H1 (cell line): ENCODE data around the gene CLASP2. TPM values are rescaled to one million over a fixed set of nuclear protein-coding genes. Genes with fewer than 3 reads are reported as not detected.

Experiments used
- CTCF ChIA-PET: fragments of 300-600 bp; sonication (Branson Sonifier 250); formaldehyde crosslinking; loops from one replicate; lab custom pipeline; 2021; ENCODE audit not compliant: partially characterized antibody; lab: Charles Lee
- POLR2A ChIA-PET: fragments of 300-600 bp; sonication (Branson Sonifier 250); formaldehyde crosslinking; loops from one replicate; lab custom pipeline; 2021; ENCODE audit warnings: inconsistent platforms; ENCODE audit not compliant: partially characterized antibody; lab: Charles Lee
- DNase-seq, 2 experiments: peaks; one replicate each; pipeline versions ENCODE4 v3.0.0 to v3.0.0-alpha.2; 2010 to 2022; ENCODE audit warnings: low spot score in 2 of 2, low read depth in 1 of 2, mixed read lengths in 1 of 2
- FAIRE-seq: peaks from 2 replicates; lab custom pipeline; 2011; peaks lifted over from hg19 to GRCh38; lab: Jason Lieb, UNC
- H2AFZ ChIP-seq: 2 replicates; pipeline ENCODE4 v1.8.1; 2012; ENCODE audit warnings: low read length, inconsistent platforms
- H2AK5ac ChIP-seq: 2 replicates; pipeline ENCODE4 v1.6.1; 2013; ENCODE audit warnings: low read depth, low read length
- H2BK120ac ChIP-seq: replicated peaks from 2 replicates; pipeline ENCODE3; 2013; ENCODE audit warnings: low read depth, low read length, inconsistent platforms
- H2BK12ac ChIP-seq: 2 replicates; pipeline ENCODE4 v1.6.1; 2013; ENCODE audit warnings: low read depth, low read length
- H2BK15ac ChIP-seq: 2 replicates; pipeline ENCODE4 v1.6.1; 2013; ENCODE audit warnings: low read length
- H2BK20ac ChIP-seq: 2 replicates; pipeline ENCODE4 v1.6.1; 2013; ENCODE audit warnings: low read length
- H2BK5ac ChIP-seq: 2 replicates; pipeline ENCODE4 v1.6.1; 2013; ENCODE audit warnings: low read depth, low read length
- H3K14ac ChIP-seq: 2 replicates; pipeline ENCODE4 v1.6.1; 2013; ENCODE audit warnings: inconsistent platforms; ENCODE audit not compliant: insufficient read length
- H3K18ac ChIP-seq: 2 replicates; pipeline ENCODE4 v1.6.1; 2013; ENCODE audit warnings: low read length; ENCODE audit errors: extremely low read depth
- H3K23ac ChIP-seq: 2 replicates; pipeline ENCODE4 v1.6.1; 2013; ENCODE audit warnings: inconsistent platforms; ENCODE audit not compliant: insufficient read length
- H3K23me2 ChIP-seq: 2 replicates; pipeline ENCODE4 v1.6.1; 2013; ENCODE audit warnings: low read depth, low read length
- H3K27ac ChIP-seq: 2 replicates; pipeline ENCODE4 v1.6.1; 2011; ENCODE audit warnings: low read depth, low read length, inconsistent platforms
- H3K27me3 ChIP-seq, 4 experiments: replicated peaks in 1 of 4; 1 replicate in 1 of 4; 2 replicates in 3 of 4; pipeline versions ENCODE4 v1.6.1 to v1.8.1; 2011 to 2013; ENCODE audit warnings: low read length in 3 of 4, mild to moderate bottlenecking in 3 of 4, inconsistent platforms in 2 of 4, mixed read lengths in 2 of 4, moderate library complexity in 1 of 4; ENCODE audit not compliant: control insufficient read depth in 3 of 4, insufficient read depth in 3 of 4; ENCODE audit errors: extremely low read depth in 1 of 4
- H3K36me3 ChIP-seq, 4 experiments: 2 replicates each; pipeline versions ENCODE4 v1.6.1 to v1.8.1; 2011 to 2013; ENCODE audit warnings: mild to moderate bottlenecking in 4 of 4, low read length in 3 of 4, moderate library complexity in 2 of 4, control low read depth in 1 of 4, inconsistent platforms in 1 of 4; ENCODE audit not compliant: insufficient read depth in 4 of 4, control insufficient read depth in 2 of 4
- H3K4ac ChIP-seq: replicated peaks from 2 replicates; pipeline ENCODE3; 2013; ENCODE audit warnings: low read length, low read depth, mixed read lengths, inconsistent platforms; ENCODE audit not compliant: insufficient read length
- H3K4me1 ChIP-seq, 4 experiments: replicated peaks in 1 of 4; 1 replicate in 1 of 4; 2 replicates in 3 of 4; pipeline versions ENCODE4 v1.6.1 to v1.8.1; 2011 to 2013; ENCODE audit warnings: low read length in 3 of 4, inconsistent platforms in 2 of 4, mixed read lengths in 1 of 4; ENCODE audit not compliant: insufficient read depth in 4 of 4, control insufficient read depth in 3 of 4
- H3K4me2 ChIP-seq, 2 experiments: 2 replicates each; pipeline versions ENCODE4 v1.6.1 to v1.8.1; 2011 to 2013; ENCODE audit warnings: low read depth in 2 of 2, low read length in 2 of 2, control low read depth in 1 of 2, inconsistent platforms in 1 of 2, mild to moderate bottlenecking in 1 of 2; ENCODE audit not compliant: insufficient read depth in 1 of 2
- H3K4me3 ChIP-seq, 4 experiments: fragments of 200-600, 300-600 bp in 1 of 4; sonication (generic), shearing (Covaris generic), sonication (Bioruptor Twin) in 1 of 4; 2 replicates each; pipeline versions ENCODE4 v1.5.1 to v1.8.1; 2011 to 2016; ENCODE audit warnings: low read length in 4 of 4, low read depth in 3 of 4, control low read depth in 2 of 4, inconsistent platforms in 2 of 4, mild to moderate bottlenecking in 2 of 4, mixed read lengths in 1 of 4, moderate library complexity in 1 of 4; ENCODE audit not compliant: insufficient read depth in 2 of 4; ENCODE audit errors: extremely low read depth in 1 of 4
- H3K56ac ChIP-seq: replicated peaks from 2 replicates; pipeline ENCODE3; 2013; ENCODE audit warnings: low read depth, mild to moderate bottlenecking, mixed read lengths, low read length, inconsistent platforms; ENCODE audit not compliant: insufficient read length
- H3K79me1 ChIP-seq: 2 replicates; pipeline ENCODE4 v1.6.1; 2013; ENCODE audit warnings: low read depth, low read length, control low read depth
- H3K79me2 ChIP-seq, 2 experiments: 2 replicates each; pipeline versions ENCODE4 v1.6.1 to v1.8.1; 2012 to 2013; ENCODE audit warnings: low read length in 2 of 2, mild to moderate bottlenecking in 2 of 2, inconsistent platforms in 1 of 2; ENCODE audit not compliant: insufficient read depth in 2 of 2, control insufficient read depth in 1 of 2
- H3K9ac ChIP-seq, 4 experiments: replicated peaks in 1 of 4; 1 replicate in 1 of 4; 2 replicates in 3 of 4; pipeline versions ENCODE4 v1.6.1 to v1.8.1; 2011 to 2013; ENCODE audit warnings: low read depth in 3 of 4, low read length in 3 of 4, control low read depth in 2 of 4, mild to moderate bottlenecking in 2 of 4, moderate library complexity in 2 of 4, inconsistent platforms in 1 of 4; ENCODE audit errors: extremely low read depth in 1 of 4
- H3K9me3 ChIP-seq, 2 experiments: 2 replicates each; pipeline versions ENCODE4 v1.6.1 to v1.8.1; 2012 to 2013; ENCODE audit warnings: mild to moderate bottlenecking in 2 of 2, moderate library complexity in 2 of 2, control low read depth in 1 of 2, inconsistent platforms in 1 of 2, low read depth in 1 of 2, low read length in 1 of 2, mixed read lengths in 1 of 2; ENCODE audit not compliant: insufficient read depth in 2 of 2
- H4K20me1 ChIP-seq, 2 experiments: replicated peaks in 1 of 2; 2 replicates each; pipeline versions ENCODE3 to v1.8.1; 2011 to 2013; ENCODE audit warnings: inconsistent platforms in 2 of 2, low read length in 2 of 2, mild to moderate bottlenecking in 1 of 2; ENCODE audit not compliant: insufficient read depth in 2 of 2, control insufficient read depth in 1 of 2
- H4K5ac ChIP-seq: 2 replicates; pipeline ENCODE4 v1.6.1; 2013; ENCODE audit warnings: low read length, low read depth, mixed read lengths, inconsistent platforms; ENCODE audit not compliant: insufficient read length
- H4K8ac ChIP-seq: 2 replicates; pipeline ENCODE4 v1.8.0; 2013; ENCODE audit warnings: mild to moderate bottlenecking, moderate library complexity, low read length, inconsistent platforms; ENCODE audit not compliant: insufficient read depth; ENCODE audit errors: extremely low read depth
- H4K91ac ChIP-seq: replicated peaks from 2 replicates; pipeline ENCODE3; 2013; ENCODE audit warnings: low read length, mixed read lengths, inconsistent platforms; ENCODE audit not compliant: insufficient read length
- BACH1 ChIP-seq: IDR thresholded peaks from 2 replicates; pipeline ENCODE4 v1.6.1; 2012; ENCODE audit warnings: low read length, improper control_type of control experiment
- BCL11A ChIP-seq, 2 experiments: IDR thresholded peaks; one replicate each; pipeline ENCODE4 v1.6.1; 2011; ENCODE audit warnings: low read depth in 2 of 2, low read length in 2 of 2, mild to moderate bottlenecking in 2 of 2
- CBX5 ChIP-seq: fragments of 300-800, 300-1000 bp; sonication (generic); IDR thresholded peaks from 2 replicates; pipeline ENCODE4 v1.7.1; 2016; ENCODE audit warnings: antibody characterized with exemption, low read length, low read depth
- CBX8 ChIP-seq: fragments of 300-800, 300-1000 bp; sonication (generic); IDR thresholded peaks from 2 replicates; pipeline ENCODE4 v1.7.1; 2016; ENCODE audit warnings: low read depth, low read length, borderline replicate concordance
- EGR1 ChIP-seq: IDR thresholded peaks from 2 replicates; pipeline ENCODE4 v1.6.1; 2011; ENCODE audit warnings: low read depth, low read length, borderline replicate concordance
- FOSL1 ChIP-seq: IDR thresholded peaks from 2 replicates; pipeline ENCODE4 v1.6.1; 2011; ENCODE audit warnings: mild to moderate bottlenecking, low read depth, low read length, moderate library complexity; ENCODE audit not compliant: insufficient read depth
- GABPA ChIP-seq: IDR thresholded peaks from 2 replicates; pipeline ENCODE4 v1.6.1; 2011; ENCODE audit warnings: mild to moderate bottlenecking, low read length, moderate library complexity, borderline replicate concordance; ENCODE audit not compliant: insufficient read depth
- JUND ChIP-seq: IDR thresholded peaks from 2 replicates; pipeline ENCODE4 v1.6.1; 2011; ENCODE audit warnings: mild to moderate bottlenecking, improper control_type of control experiment, low read length
- MAFK ChIP-seq: IDR thresholded peaks from 2 replicates; pipeline ENCODE4 v1.6.1; 2012; ENCODE audit warnings: low read depth, mild to moderate bottlenecking, improper control_type of control experiment, low read length
- POU5F1 ChIP-seq: IDR thresholded peaks from 2 replicates; pipeline ENCODE4 v1.6.1; 2011; ENCODE audit warnings: low read depth, mild to moderate bottlenecking, low read length, moderate library complexity
- RBBP5 ChIP-seq: IDR thresholded peaks from 2 replicates; pipeline ENCODE4 v1.7.1; 2012; ENCODE audit warnings: low read depth, mild to moderate bottlenecking, inconsistent platforms, low read length, moderate library complexity, borderline replicate concordance
- RNF2 ChIP-seq: fragments of 200-900, 300-1000 bp; sonication (generic); IDR thresholded peaks from 2 replicates; pipeline ENCODE4 v1.7.1; 2016; ENCODE audit warnings: borderline replicate concordance, low read depth, mild to moderate bottlenecking, antibody characterized with exemption, low read length; ENCODE audit not compliant: poor library complexity, severe bottlenecking; ENCODE audit errors: missing control alignments
- SIN3A ChIP-seq, 2 experiments: IDR thresholded peaks in 1 of 2; conservative IDR thresholded peaks in 1 of 2; 2 replicates each; pipeline ENCODE4 v1.6.1; 2011 to 2012; ENCODE audit warnings: low read length in 2 of 2, improper control_type of control experiment in 1 of 2, low read depth in 1 of 2, mild to moderate bottlenecking in 1 of 2
- SIRT6 ChIP-seq: IDR thresholded peaks from one replicate; pipeline ENCODE4 v1.7.1; 2012; ENCODE audit warnings: low read length, inconsistent platforms
- YY1 ChIP-seq: IDR thresholded peaks from 2 replicates; pipeline ENCODE4 v1.6.1; 2011; ENCODE audit warnings: low read depth, mild to moderate bottlenecking, low read length
- polyA plus RNA-seq, 7 experiments: library from polyadenylated mRNA; depleted of rRNA in 3 of 7; stranded (reverse) in 5 of 7; unstranded in 2 of 7; fragments of >200 nt in 5 of 7; fragments of 200-250 nt in 2 of 7; gene quantifications; 1 replicate in 5 of 7; 2 replicates in 1 of 7; 4 replicates in 1 of 7; pipeline versions ENCODE4 v1.2.1 to v1.2.3, GENCODE V29; 2011 to 2013; ENCODE audit warnings: missing spikeins in 2 of 7, mixed read lengths in 2 of 7
- total RNA-seq: library from RNA; stranded (reverse); fragmentation: NEBNext Ultra II Directional; extraction: Animal tissue kit (Norgen Biotek cat#: 25700); gene quantifications from 2 replicates; pipeline ENCODE4 v1.2.1, GENCODE V29; 2021

CLASP2 gene
- total and polyA plus RNA-seq, 2 of the 8 experiments (the other 6 are each of a cell fraction or from before 2014, with no cell fraction given): 21.7 to 58.0 TPM

DNA sequence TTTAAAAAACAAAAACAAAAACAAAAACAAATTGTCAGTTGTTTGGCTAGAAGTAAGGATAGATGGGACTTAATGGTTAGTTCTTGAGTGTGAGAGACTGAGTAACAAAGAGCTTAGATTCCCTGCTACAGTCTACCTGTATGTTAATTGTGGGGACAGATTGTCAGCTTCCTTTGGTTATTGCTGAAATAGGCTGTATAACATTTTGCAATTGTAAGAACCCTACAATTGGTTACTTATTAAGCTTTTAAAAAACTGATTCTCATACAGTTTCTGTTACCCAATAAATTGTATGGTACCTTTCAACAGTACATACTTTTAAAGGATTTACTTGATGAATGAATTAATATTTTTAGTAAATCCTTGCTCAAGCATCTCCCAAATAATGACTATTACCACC is 35.3 kb downstream of the CLASP2 start:
- Histone ChIP-seq H3K27me3 (no peaks in the 10 kb centered on the region), H2BK5ac (no peak overlapping the region), H3K4ac (no peak overlapping the region), H3K9me3 (no peaks in the 10 kb centered on the region), H3K23me2 (no peaks in the 10 kb centered on the region), H3K56ac (no peak overlapping the region), H3K14ac (no peak overlapping the region), H3K79me2 (no peaks in the 10 kb centered on the region), H4K20me1 (no peaks in the 10 kb centered on the region), H2BK12ac (no peak overlapping the region), H2BK15ac (no peak overlapping the region), H3K4me2 (no peak overlapping the region), H3K23ac (no peak overlapping the region), H2BK20ac (no peak overlapping the region), H2AFZ (no peak overlapping the region), H3K79me1 (no peaks in the 10 kb centered on the region; the same call in 1 of the 2 replicates), H3K36me3 (peaks cover 0 to 15% (median 3%) of the 10 kb centered on the region in 4 experiments; a peak in 3 of 8 replicates), H4K91ac (no peak overlapping the region), H3K9ac (no peak overlapping the region), H3K18ac (no peak overlapping the region), H2AK5ac (no peak overlapping the region), H4K5ac (no peak overlapping the region), H3K27ac (no peak overlapping the region), H2BK120ac (no peak overlapping the region), H4K8ac (no peak overlapping the region), H3K4me1 (no peaks in the 10 kb centered on the region), H3K4me3 (no peak overlapping the region)
- ChIA-PET POLR2A (no interaction called here), CTCF (interaction anchor here (0.9 kb wide), 1 partner anchor 48 kb away, joined by 4 read pairs; no protein-coding TSS in a partner anchor)
- DNase-seq: no peak
- no peak for TF ChIP-seq RNF2
- TF ChIP-seq BACH1: no peak
- TF ChIP-seq SIN3A (conservative IDR thresholded peaks at IDR 0.05 in 1 of 2, IDR thresholded peaks at IDR 0.05 in 1 of 2; ENCODE audit: low read depth in 1 of 2, low read length in 2 of 2): no peak
- no peak for TF ChIP-seq POU5F1
- TF ChIP-seq CBX8: no peak
- TF ChIP-seq CBX5: no peak
- TF ChIP-seq MAFK: no peak
- TF ChIP-seq FOSL1: no peak
- TF ChIP-seq JUND: no peak
- no peak for TF ChIP-seq YY1
- TF ChIP-seq BCL11A (IDR thresholded peaks at IDR 0.05; ENCODE audit: low read depth in 2 of 2, low read length in 2 of 2): no peak
- TF ChIP-seq RBBP5: no peak
- no peak for TF ChIP-seq GABPA
- no peak for TF ChIP-seq SIRT6
- no peak for TF ChIP-seq EGR1
- FAIRE-seq: no peak
